Astrocyte of the spinal cord (primary cell): ENCODE measurements around the gene HOXB9.
A peak's percentile ranks its signal among the peaks of the same experiment; 100 is the strongest.

Experiments
- DNase-seq: peaks from one replicate; pipeline ENCODE4 v3.0.0; 2011; ENCODE audit warnings: low read depth, low spot score
- H3K4me3 ChIP-seq: 2 replicates; pipeline ENCODE4 v1.5.1; 2011; ENCODE audit warnings: low read depth, mild to moderate bottlenecking, low read length, moderate library complexity
- in situ Hi-C: cut with HindIII; loops from 2 replicates; pipeline ENCODE4 v1.10.0; 2017; ENCODE audit warnings: low sequenced_read_pairs
- TF ChIP-seq, protein P1 (sequence below): IDR thresholded peaks from 2 replicates; pipeline ENCODE4 v1.5.1; 2012; ENCODE audit warnings: low read depth, mild to moderate bottlenecking, low read length, inconsistent platforms

The HOXB9 gene

GRCh38 chr17:48610282-48611211 lies 15.6 kb downstream of the HOXB9 start, which contains the start of gene HOXB7:
HOXB7 (minus strand) TSS chr17:48611017; CDS start chr17:48610918, 99 bp downstream.
- DNase-seq, result peak; percentile 80
- TF ChIP-seq, protein P1, sequence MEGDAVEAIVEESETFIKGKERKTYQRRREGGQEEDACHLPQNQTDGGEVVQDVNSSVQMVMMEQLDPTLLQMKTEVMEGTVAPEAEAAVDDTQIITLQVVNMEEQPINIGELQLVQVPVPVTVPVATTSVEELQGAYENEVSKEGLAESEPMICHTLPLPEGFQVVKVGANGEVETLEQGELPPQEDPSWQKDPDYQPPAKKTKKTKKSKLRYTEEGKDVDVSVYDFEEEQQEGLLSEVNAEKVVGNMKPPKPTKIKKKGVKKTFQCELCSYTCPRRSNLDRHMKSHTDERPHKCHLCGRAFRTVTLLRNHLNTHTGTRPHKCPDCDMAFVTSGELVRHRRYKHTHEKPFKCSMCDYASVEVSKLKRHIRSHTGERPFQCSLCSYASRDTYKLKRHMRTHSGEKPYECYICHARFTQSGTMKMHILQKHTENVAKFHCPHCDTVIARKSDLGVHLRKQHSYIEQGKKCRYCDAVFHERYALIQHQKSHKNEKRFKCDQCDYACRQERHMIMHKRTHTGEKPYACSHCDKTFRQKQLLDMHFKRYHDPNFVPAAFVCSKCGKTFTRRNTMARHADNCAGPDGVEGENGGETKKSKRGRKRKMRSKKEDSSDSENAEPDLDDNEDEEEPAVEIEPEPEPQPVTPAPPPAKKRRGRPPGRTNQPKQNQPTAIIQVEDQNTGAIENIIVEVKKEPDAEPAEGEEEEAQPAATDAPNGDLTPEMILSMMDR, result no peak
- in situ Hi-C loops, result no loop called here
- peak within 1 kb of the TSS; percentile 75 for H3K4me3 ChIP-seq

DNA sequence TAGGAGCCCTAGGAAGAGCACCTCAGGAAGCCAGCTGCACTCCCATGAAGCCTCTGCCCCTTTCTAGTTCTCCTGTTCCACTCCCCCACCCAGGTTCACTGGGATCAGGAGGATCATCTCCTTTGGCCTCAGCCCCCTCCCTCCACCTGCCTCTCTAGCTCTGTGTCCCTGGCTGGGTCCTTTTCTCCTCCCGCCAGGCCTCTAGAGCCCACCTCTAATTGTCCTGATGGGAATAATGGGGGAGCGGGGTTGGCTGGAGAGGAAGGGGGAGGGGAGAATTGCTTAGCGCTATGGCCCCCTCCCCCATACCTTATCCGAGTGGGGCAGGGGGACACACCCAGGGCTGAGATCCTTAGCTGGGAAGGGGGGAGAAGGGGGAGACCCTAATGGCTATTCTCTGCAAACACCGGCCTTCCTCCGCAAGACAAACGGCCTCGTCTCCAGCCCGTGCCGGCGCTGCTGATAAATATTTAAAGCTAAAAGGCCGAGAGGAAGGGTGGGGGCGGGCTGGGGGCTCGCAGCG lies 16.3 kb downstream of the HOXB9 start:
- in situ Hi-C loops, result no loop called here
- TF ChIP-seq, protein P1, result no peak
- peak; percentile 7 for DNase-seq
- peak overlapping the region; percentile 75 for H3K4me3 ChIP-seq

DNA sequence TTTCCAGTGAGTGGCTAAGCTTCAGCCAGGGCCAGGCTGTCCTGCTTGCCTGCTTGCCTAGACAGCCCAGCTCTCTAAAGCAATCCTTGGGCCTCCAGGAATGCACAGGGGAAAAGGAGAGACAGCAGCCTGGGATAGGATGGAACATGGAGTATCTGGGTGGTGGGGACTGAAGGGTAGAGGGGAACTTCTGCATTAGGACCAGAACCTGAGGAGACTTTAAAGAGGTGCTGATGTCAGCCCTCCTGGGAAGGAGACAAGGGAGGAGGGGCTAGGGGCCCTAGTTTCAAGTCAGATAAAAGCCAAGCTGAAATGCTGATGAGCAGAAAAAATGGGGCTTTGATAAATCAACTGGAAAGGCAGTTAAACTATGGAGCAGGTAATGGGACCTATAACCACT lies 17.1 kb downstream of the HOXB9 start:
- TF ChIP-seq, protein P1, result no peak
- in situ Hi-C loops, result no loop called here
- peak overlapping the region; percentile 75 for H3K4me3 ChIP-seq
- DNase-seq, result peak; percentile 54

GRCh38 chr17:48608494-48608834 lies 17.7 kb downstream of the HOXB9 start:
- in situ Hi-C loops, result no loop called here
- peak; percentile 27 for DNase-seq
- TF ChIP-seq, protein P1, result no peak
- H3K4me3 ChIP-seq, result peak overlapping the region; percentile 75

GRCh38 chr17:48606892-48607614 lies 19.1 kb downstream of the HOXB9 start:
- TF ChIP-seq, protein P1, result no peak
- in situ Hi-C loops, result no loop called here
- H3K4me3 ChIP-seq, result peak overlapping the region; percentile 57
- peak; percentile 13 for DNase-seq
